SU-DHL-6 (cell line): ENCODE measurements around the gene PRKCD.

Source experiments
- H2AFZ ChIP-seq: fragments of 200-600 bp; sonication (generic); 2 replicates; pipeline ENCODE4 v1.6.1; 2014; ENCODE audit warnings: low read depth, mild to moderate bottlenecking, moderate library complexity, mixed read lengths, antibody characterized with exemption, low read length; ENCODE audit not compliant: severe bottlenecking
- H3F3A ChIP-seq: fragments of 200-600 bp; shearing (Covaris generic); 2 replicates; pipeline ENCODE4 v1.6.0; 2016; ENCODE audit warnings: antibody characterized with exemption, mild to moderate bottlenecking; ENCODE audit not compliant: insufficient read depth
- H3K27ac ChIP-seq: fragments of 200-600 bp; sonication (generic); 2 replicates; pipeline ENCODE4 v1.5.1; 2016; ENCODE audit warnings: low read depth, mild to moderate bottlenecking, low read length, moderate library complexity, mixed read lengths
- H3K27me3 ChIP-seq: fragments of 200-600 bp; sonication (generic), shearing (Covaris generic); 2 replicates; pipeline ENCODE4 v1.6.0; 2014; ENCODE audit warnings: mild to moderate bottlenecking, low read length
- H3K36me3 ChIP-seq: fragments of 200-600 bp; sonication (generic); 2 replicates; pipeline ENCODE4 v1.6.1; 2014; ENCODE audit warnings: mild to moderate bottlenecking, low read length, mixed read lengths
- H3K4me2 ChIP-seq: fragments of 300-600, 200-600 bp; shearing (Covaris generic), sonication (generic); 2 replicates; pipeline ENCODE4 v1.6.0; 2014; ENCODE audit warnings: low read length, low read depth, mild to moderate bottlenecking; ENCODE audit not compliant: poor library complexity, severe bottlenecking
- H3K4me3 ChIP-seq: fragments of 200-600 bp; sonication (generic); 2 replicates; pipeline ENCODE4 v1.5.1; 2014; ENCODE audit warnings: antibody characterized with exemption, low read length, mild to moderate bottlenecking, mixed read lengths; ENCODE audit not compliant: insufficient read depth, poor library complexity, severe bottlenecking
- H3K79me2 ChIP-seq: fragments of 200-600 bp; sonication (generic); 2 replicates; pipeline ENCODE4 v1.6.1; 2014; ENCODE audit warnings: mild to moderate bottlenecking, low read length, moderate library complexity; ENCODE audit not compliant: insufficient read depth
- H3K9ac ChIP-seq: fragments of 200-600 bp; sonication (generic); 2 replicates; pipeline ENCODE4 v1.7.0; 2014; ENCODE audit warnings: mild to moderate bottlenecking, low read length
- H3K9me2 ChIP-seq: fragments of 200-600 bp; sonication (generic); replicated peaks from 2 replicates; pipeline ENCODE4 v1.6.1; 2014; ENCODE audit warnings: low read length; ENCODE audit not compliant: insufficient read depth
- H3K9me3 ChIP-seq: fragments of 200-600 bp; sonication (generic); 2 replicates; pipeline ENCODE4 v1.6.1; 2014; ENCODE audit warnings: low read length, mixed read lengths; ENCODE audit not compliant: insufficient read depth
- H4K20me1 ChIP-seq: fragments of 200-600 bp; sonication (generic); 2 replicates; pipeline ENCODE4 v1.6.1; 2014; ENCODE audit warnings: low read depth, mild to moderate bottlenecking, antibody characterized with exemption, low read length, moderate library complexity, mixed read lengths
- CTCF ChIP-seq: fragments of 200-600 bp; sonication (generic); IDR thresholded peaks from one replicate; pipeline ENCODE4 v1.5.1; 2017; ENCODE audit warnings: antibody characterized with exemption, mild to moderate bottlenecking, low read length, moderate library complexity; ENCODE audit not compliant: insufficient read depth, poor library complexity, severe bottlenecking
- EZH2phosphoT487 ChIP-seq: fragments of 200-600 bp; sonication (generic), shearing (Covaris generic); conservative IDR thresholded peaks from 2 replicates; pipeline ENCODE4 v1.6.1; 2018; ENCODE audit warnings: mild to moderate bottlenecking, antibody characterized with exemption, low read length, moderate library complexity, mixed read lengths

Gene PRKCD

GRCh38 chr3:53239800-53240199 lies 78.8 kb downstream of the PRKCD start:
- Histone ChIP-seq H3F3A (0 out of 2 replicates have a peak, but pooled peaks cover 4% of the 10 kb centered on the region), H3K36me3 (no peaks in the 10 kb centered on the region; the same call in 1 of the 2 replicates), H3K4me3 (no peak overlapping the region), H3K9me3 (no peaks in the 10 kb centered on the region), H2AFZ (no peak overlapping the region), H3K27me3 (no peaks in the 10 kb centered on the region), H3K27ac (no peak overlapping the region), H3K4me2 (no peak overlapping the region), H4K20me1 (peaks cover 10% of the 10 kb centered on the region; the same call in 1 of the 2 replicates), H3K9me2 (no peaks in the 10 kb centered on the region), H3K79me2 (peaks cover 37% of the 10 kb centered on the region), H3K9ac (no peak overlapping the region)
- no peak for TF ChIP-seq CTCF
- TF ChIP-seq EZH2phosphoT487, result no peak

- peaks cover 52% of the 10 kb centered on the region for H3K79me2 ChIP-seq
- H3K9me2 ChIP-seq, result no peaks in the 10 kb centered on the region
- H4K20me1 ChIP-seq, result peaks cover 10% of the 10 kb centered on the region; the same call in 1 of the 2 replicates
- no peaks in the 10 kb centered on the region for H3K9me3 ChIP-seq
- no peak overlapping the region for H3K9ac ChIP-seq
- H3K27ac ChIP-seq, result no peak overlapping the region
- H3K4me3 ChIP-seq, result no peak overlapping the region
- no peak overlapping the region for H3K4me2 ChIP-seq
- no peaks in the 10 kb centered on the region; the same call in 1 of the 2 replicates for H3K36me3 ChIP-seq
- 0 out of 2 replicates have a peak, but pooled peaks cover 3% of the 10 kb centered on the region for H3F3A ChIP-seq
- no peaks in the 10 kb centered on the region for H3K27me3 ChIP-seq
- TF ChIP-seq CTCF (no peak), EZH2phosphoT487 (no peak)
- no peak overlapping the region for H2AFZ ChIP-seq
Observed at GRCh38 chr3:53240989-53241972, 80.3 kb downstream of the PRKCD start.

- H3K27ac ChIP-seq, result no peak overlapping the region
- TF ChIP-seq EZH2phosphoT487, result no peak
- no peak for TF ChIP-seq CTCF
- H3K27me3 ChIP-seq, result no peaks in the 10 kb centered on the region
- no peaks in the 10 kb centered on the region; the same call in 1 of the 2 replicates for H3K36me3 ChIP-seq
- H3K9me3 ChIP-seq, result no peaks in the 10 kb centered on the region
- H3K9ac ChIP-seq, result no peak overlapping the region
- no peak overlapping the region for H3K4me3 ChIP-seq
- H3K79me2 ChIP-seq, result peaks cover 60% of the 10 kb centered on the region
- peaks cover 10% of the 10 kb centered on the region; the same call in 1 of the 2 replicates for H4K20me1 ChIP-seq
- H3K4me2 ChIP-seq, result no peak overlapping the region
- H3F3A ChIP-seq, result 0 out of 2 replicates have a peak, but pooled peaks cover 3% of the 10 kb centered on the region
- no peaks in the 10 kb centered on the region for H3K9me2 ChIP-seq
- H2AFZ ChIP-seq, result no peak overlapping the region
Observed at GRCh38 chr3:53242155-53242554, 81.1 kb downstream of the PRKCD start.
